IMR-90 (cell line): ENCODE results near the gene PID1. TPM values are rescaled to one million over a fixed set of nuclear protein-coding genes. Genes with fewer than 3 reads are reported as not detected.

Source experiments
- ATAC-seq: fragments of 200-7000 bp; cut with Tn5 transposase; 2 replicates; pipeline ENCODE4 v1.9.1; 2020; ENCODE audit warnings: low read depth, mild to moderate bottlenecking, moderate library complexity
- BruUV-seq: library from RNA; stranded (reverse); fragments of 400-500 nt; replicated peaks from 2 replicates; lab custom pipeline; 2021; lab: Mats Ljungman, UMichigan
- CTCF ChIA-PET: fragments of 300-600 bp; formaldehyde crosslinking; extraction: SDS; loops from one replicate; lab custom pipeline; 2021; ENCODE audit warnings: antibody characterized with exemption; lab: Yijun Ruan, JAX
- POLR2A ChIA-PET: fragments of 300-600 bp; sonication (Branson Sonifier 250); formaldehyde crosslinking; loops from one replicate; lab custom pipeline; 2022; ENCODE audit warnings: antibody characterized with exemption; ENCODE audit not compliant: unreplicated experiment; lab: Charles Lee
- DNase-seq: peaks from one replicate; pipeline ENCODE4 v3.0.0; 2013
- H2AFZ ChIP-seq: replicated peaks from 2 replicates; pipeline ENCODE3; 2013; ENCODE audit warnings: low read length, mild to moderate bottlenecking; ENCODE audit not compliant: poor library complexity
- H2AK5ac ChIP-seq: 2 replicates; pipeline ENCODE4 v1.6.1; 2013; ENCODE audit warnings: low read depth, low read length, inconsistent platforms
- H2AK9ac ChIP-seq: replicated peaks from 2 replicates; pipeline ENCODE3; 2013; ENCODE audit warnings: mild to moderate bottlenecking, low read depth, low read length, moderate library complexity; ENCODE audit not compliant: poor library complexity
- H2BK120ac ChIP-seq: 2 replicates; pipeline ENCODE4 v1.6.1; 2013; ENCODE audit warnings: low read depth, low read length, inconsistent platforms
- H2BK15ac ChIP-seq: 3 replicates; pipeline ENCODE4 v1.6.1; 2013; ENCODE audit warnings: low read depth, low read length, inconsistent platforms
- H2BK20ac ChIP-seq: 2 replicates; pipeline ENCODE4 v1.6.1; 2013; ENCODE audit warnings: low read depth, mild to moderate bottlenecking, inconsistent platforms, low read length, moderate library complexity
- H2BK5ac ChIP-seq: 2 replicates; pipeline ENCODE4 v1.6.1; 2013; ENCODE audit warnings: mild to moderate bottlenecking, low read depth, low read length, inconsistent platforms; ENCODE audit not compliant: poor library complexity, severe bottlenecking
- H3K14ac ChIP-seq: replicated peaks from 2 replicates; pipeline ENCODE4 v1.6.1; 2013; ENCODE audit warnings: low read depth, low read length, inconsistent platforms
- H3K18ac ChIP-seq: 2 replicates; pipeline ENCODE4 v1.6.1; 2013; ENCODE audit warnings: low read depth, low read length, control low read depth
- H3K23ac ChIP-seq: 2 replicates; pipeline ENCODE4 v1.6.1; 2013; ENCODE audit warnings: low read depth, low read length, inconsistent platforms
- H3K27ac ChIP-seq: 2 replicates; pipeline ENCODE4 v1.5.1; 2013; ENCODE audit warnings: mild to moderate bottlenecking, control low read depth, low read length; ENCODE audit not compliant: insufficient read depth
- H3K27me3 ChIP-seq: 2 replicates; pipeline ENCODE4 v1.6.1; 2013; ENCODE audit warnings: low read length; ENCODE audit not compliant: control insufficient read depth, insufficient read depth
- H3K36me3 ChIP-seq: 2 replicates; pipeline ENCODE4 v1.6.1; 2013; ENCODE audit warnings: low read length, mixed read lengths; ENCODE audit not compliant: control insufficient read depth, insufficient read depth
- H3K4ac ChIP-seq: 2 replicates; pipeline ENCODE4 v1.6.1; 2013; ENCODE audit warnings: low read depth, low read length, inconsistent platforms
- H3K4me1 ChIP-seq: 2 replicates; pipeline ENCODE4 v1.6.1; 2013; ENCODE audit warnings: low read length, mixed read lengths; ENCODE audit not compliant: control insufficient read depth, insufficient read depth
- H3K4me2 ChIP-seq: 2 replicates; pipeline ENCODE4 v1.6.1; 2013; ENCODE audit warnings: low read depth, mild to moderate bottlenecking, control low read depth, low read length, moderate library complexity
- H3K4me3 ChIP-seq: 2 replicates; pipeline ENCODE4 v1.5.1; 2013; ENCODE audit warnings: low read depth, mild to moderate bottlenecking, control low read depth, low read length, moderate library complexity; ENCODE audit not compliant: insufficient read depth
- H3K56ac ChIP-seq: 2 replicates; pipeline ENCODE4 v1.6.1; 2013; ENCODE audit warnings: low read length, inconsistent platforms; ENCODE audit not compliant: insufficient read depth; ENCODE audit errors: extremely low read depth
- H3K79me1 ChIP-seq, 2 experiments: 2 replicates each; pipeline ENCODE4 v1.6.1; 2013; ENCODE audit warnings: low read length in 2 of 2, inconsistent platforms in 1 of 2, low read depth in 1 of 2
- H3K9ac ChIP-seq: 2 replicates; pipeline ENCODE4 v1.6.1; 2013; ENCODE audit warnings: low read depth, low read length, control low read depth
- H3K9me1 ChIP-seq: 2 replicates; pipeline ENCODE4 v1.6.1; 2013; ENCODE audit warnings: low read length, inconsistent platforms; ENCODE audit not compliant: insufficient read depth
- H3K9me3 ChIP-seq: 2 replicates; pipeline ENCODE4 v1.6.1; 2013; ENCODE audit warnings: low read length; ENCODE audit not compliant: control insufficient read depth, insufficient read depth
- H4K20me1 ChIP-seq: 2 replicates; pipeline ENCODE4 v1.6.1; 2013; ENCODE audit warnings: low read length, inconsistent platforms; ENCODE audit not compliant: insufficient read depth
- H4K5ac ChIP-seq: 2 replicates; pipeline ENCODE4 v1.6.1; 2013; ENCODE audit warnings: mild to moderate bottlenecking, low read depth, low read length, control low read depth
- H4K8ac ChIP-seq, 2 experiments: 2 replicates each; pipeline ENCODE4 v1.6.1; 2013; ENCODE audit warnings: low read depth in 2 of 2, low read length in 2 of 2, control low read depth in 1 of 2, inconsistent platforms in 1 of 2
- H4K91ac ChIP-seq: 2 replicates; pipeline ENCODE4 v1.6.1; 2013; ENCODE audit warnings: low read depth, low read length, inconsistent platforms; ENCODE audit not compliant: insufficient read depth
- BHLHE40 ChIP-seq: fragments of 150-350 bp; IDR thresholded peaks from 2 replicates; pipeline ENCODE4 v1.6.1; 2016; ENCODE audit warnings: mild to moderate bottlenecking, low read depth, low read length
- CEBPB ChIP-seq: IDR thresholded peaks from 2 replicates; pipeline ENCODE4 v1.6.1; 2012; ENCODE audit warnings: low read depth, low read length, improper control_type of control experiment
- CHD1 ChIP-seq: IDR thresholded peaks from 2 replicates; pipeline ENCODE4 v1.6.1; 2012; ENCODE audit warnings: low read depth, low read length, improper control_type of control experiment
- CTCF ChIP-seq: conservative IDR thresholded peaks from 2 replicates; pipeline ENCODE4 v1.5.1; 2012; ENCODE audit warnings: mild to moderate bottlenecking, low read depth, low read length, improper control_type of control experiment
- MAFK ChIP-seq: IDR thresholded peaks from 2 replicates; pipeline ENCODE4 v1.6.1; 2012; ENCODE audit warnings: low read depth, low read length, improper control_type of control experiment
- MAZ ChIP-seq: IDR thresholded peaks from 2 replicates; pipeline ENCODE4 v1.6.1; 2012; ENCODE audit warnings: low read depth, mild to moderate bottlenecking, low read length, improper control_type of control experiment, moderate library complexity, borderline replicate concordance
- MXI1 ChIP-seq: IDR thresholded peaks from 2 replicates; pipeline ENCODE4 v1.6.1; 2012; ENCODE audit warnings: low read depth, mild to moderate bottlenecking, low read length, moderate library complexity, borderline replicate concordance
- NFE2L2 ChIP-seq: fragments of 150-350 bp; IDR thresholded peaks from 2 replicates; pipeline ENCODE4 v1.6.1; 2016; ENCODE audit warnings: low read depth, mild to moderate bottlenecking, low read length
- POLR2A ChIP-seq: IDR thresholded peaks from 2 replicates; pipeline ENCODE4 v1.6.1; 2012; ENCODE audit warnings: mild to moderate bottlenecking, low read depth, low read length
- RAD21 ChIP-seq: IDR thresholded peaks from 2 replicates; pipeline ENCODE4 v1.6.1; 2012; ENCODE audit warnings: low read length, improper control_type of control experiment
- RCOR1 ChIP-seq: IDR thresholded peaks from 2 replicates; pipeline ENCODE4 v1.6.1; 2012; ENCODE audit warnings: mild to moderate bottlenecking, low read length, improper control_type of control experiment; ENCODE audit not compliant: insufficient replicate concordance
- SMC3 ChIP-seq: fragments of 150-350 bp; IDR thresholded peaks from 2 replicates; pipeline ENCODE4 v1.6.1; 2016; ENCODE audit warnings: low read depth, mild to moderate bottlenecking, antibody characterized with exemption, low read length, moderate library complexity
- WGBS, 2 experiments: methylation state at CpG; one replicate each; pipeline versions ENCODE4 v1.1.5 to v1.1.7; 2013; ENCODE audit warnings: missing lambda C conversion rate in 2 of 2; ENCODE audit not compliant: insufficient read length in 1 of 2; ENCODE audit errors: extremely low coverage in 2 of 2; 5-methylcytosine and 5-hydroxymethylcytosine counted together
- dilution Hi-C: fragments of 300-500 bp; cut with HindIII; formaldehyde crosslinking; loops from one replicate; pipeline ENCODE4 v1.14.3; 2018; ENCODE audit warnings: low sequenced_read_pairs; ENCODE audit not compliant: unreplicated experiment
- in situ Hi-C: fragments of 300-500 bp; cut with MboI; formaldehyde crosslinking; loops from 3 replicates; pipeline ENCODE4 v1.14.3; 2019; ENCODE audit warnings: low sequenced_read_pairs, inconsistent platforms, mixed read lengths
- intact Hi-C: fragments of 100-400 bp; cut with micrococcal nuclease; formaldehyde crosslinking; loops from 2 replicates; pipeline ENCODE4 v1.10.0; 2022
- polyA plus RNA-seq, 3 experiments: library from polyadenylated mRNA; depleted of rRNA; stranded (reverse); fragments of >200 nt; gene quantifications; 2 replicates each; pipeline ENCODE4 v1.2.3, GENCODE V29; 2012; ENCODE audit warnings: low replicate concordance in 1 of 3
- total RNA-seq: library from RNA; depleted of rRNA; stranded (reverse); fragments of >200 nt; gene quantifications from 2 replicates; pipeline ENCODE4 v1.2.3, GENCODE V29; 2012
- TF ChIP-seq, protein P1 (sequence below): fragments of 150-350 bp; IDR thresholded peaks from 2 replicates; pipeline ENCODE4 v1.6.1; 2017; ENCODE audit warnings: mild to moderate bottlenecking, antibody characterized with exemption, low read length, low read depth
- TF ChIP-seq, protein P2 (sequence below): fragments of 150-350 bp; IDR thresholded peaks from 2 replicates; pipeline ENCODE4 v1.6.1; 2016; ENCODE audit warnings: low read depth, mild to moderate bottlenecking, low read length, moderate library complexity, borderline replicate concordance

Gene PID1
- total and polyA plus RNA-seq, 2 of the 4 experiments (the other 2 are of a cell fraction): 0.90 to 1.9 TPM

DNA sequence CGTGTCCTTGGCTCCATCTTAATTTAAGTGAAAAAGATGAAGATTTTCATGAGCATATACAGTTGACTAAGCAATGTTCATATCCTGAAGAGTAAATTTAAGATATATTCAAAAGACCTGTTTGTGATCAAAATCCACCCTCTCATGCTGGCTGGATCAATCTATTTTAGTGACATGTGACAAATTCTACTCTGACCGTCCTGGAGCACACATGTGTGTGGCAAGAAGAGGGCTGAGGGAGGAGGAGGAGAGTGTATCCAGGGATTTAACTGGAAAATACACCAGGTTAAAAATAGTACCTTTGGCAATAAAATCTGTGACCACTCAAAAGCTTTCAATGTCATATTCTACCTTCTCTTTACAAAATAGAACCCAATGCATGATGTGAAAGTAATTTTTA, 228.7 kb downstream of the PID1 start:
- Histone ChIP-seq H4K91ac (no peak overlapping the region), H3K4me3 (no peak overlapping the region), H3K4ac (no peak overlapping the region), H3K36me3 (no peaks in the 10 kb centered on the region), H3K56ac (no peak overlapping the region), H3K23ac (no peak overlapping the region), H3K18ac (no peak overlapping the region), H3K9me3 (peaks cover 4% of the 10 kb centered on the region), H3K9me1 (no peaks in the 10 kb centered on the region), H2BK20ac (no peak overlapping the region), H3K4me2 (no peak overlapping the region), H4K5ac (no peak overlapping the region), H3K4me1 (no peaks in the 10 kb centered on the region), H2AFZ (no peak overlapping the region), H2AK5ac (no peak overlapping the region), H4K8ac (no peak overlapping the region), H3K9ac (no peak overlapping the region), H3K27me3 (no peaks in the 10 kb centered on the region), H2BK15ac (no peak overlapping the region), H2BK120ac (no peak overlapping the region), H4K20me1 (no peaks in the 10 kb centered on the region), H3K14ac (no peak overlapping the region), H3K27ac (no peak overlapping the region), H3K79me1 (no peaks in the 10 kb centered on the region), H2BK5ac (no peak overlapping the region), H2AK9ac (no peak overlapping the region)
- BruUV-seq: no TSS peak
- WGBS, 2 experiments: no CpG with 5 or more reads among the region's 2 CpGs
- TF ChIP-seq, protein P1, sequence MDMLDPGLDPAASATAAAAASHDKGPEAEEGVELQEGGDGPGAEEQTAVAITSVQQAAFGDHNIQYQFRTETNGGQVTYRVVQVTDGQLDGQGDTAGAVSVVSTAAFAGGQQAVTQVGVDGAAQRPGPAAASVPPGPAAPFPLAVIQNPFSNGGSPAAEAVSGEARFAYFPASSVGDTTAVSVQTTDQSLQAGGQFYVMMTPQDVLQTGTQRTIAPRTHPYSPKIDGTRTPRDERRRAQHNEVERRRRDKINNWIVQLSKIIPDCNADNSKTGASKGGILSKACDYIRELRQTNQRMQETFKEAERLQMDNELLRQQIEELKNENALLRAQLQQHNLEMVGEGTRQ: no peak
- TF ChIP-seq POLR2A (no peak), BHLHE40 (no peak), MXI1 (no peak), RCOR1 (no peak), SMC3 (no peak), RAD21 (no peak), CTCF (no peak), NFE2L2 (no peak), MAZ (no peak), MAFK (no peak), CHD1 (no peak), CEBPB (no peak)
- TF ChIP-seq, protein P2, sequence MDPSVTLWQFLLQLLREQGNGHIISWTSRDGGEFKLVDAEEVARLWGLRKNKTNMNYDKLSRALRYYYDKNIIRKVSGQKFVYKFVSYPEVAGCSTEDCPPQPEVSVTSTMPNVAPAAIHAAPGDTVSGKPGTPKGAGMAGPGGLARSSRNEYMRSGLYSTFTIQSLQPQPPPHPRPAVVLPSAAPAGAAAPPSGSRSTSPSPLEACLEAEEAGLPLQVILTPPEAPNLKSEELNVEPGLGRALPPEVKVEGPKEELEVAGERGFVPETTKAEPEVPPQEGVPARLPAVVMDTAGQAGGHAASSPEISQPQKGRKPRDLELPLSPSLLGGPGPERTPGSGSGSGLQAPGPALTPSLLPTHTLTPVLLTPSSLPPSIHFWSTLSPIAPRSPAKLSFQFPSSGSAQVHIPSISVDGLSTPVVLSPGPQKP: no peak
- DNase-seq: no peak
- in situ Hi-C loops: no loop called here
- CTCF ChIA-PET: no interaction called here
- intact Hi-C loops: no loop called here
- dilution Hi-C loops: no loop called here
- POLR2A ChIA-PET: no interaction called here
- no peak for ATAC-seq
